SK-N-MC (cell line): Measurements from ENCODE around the gene GGCX.

ENCODE experiments used
- EZH2 ChIP-seq: fragments of 200-600 bp; sonication (generic); IDR thresholded peaks from one replicate; pipeline ENCODE4 v1.6.1; 2017; ENCODE audit warnings: antibody characterized with exemption
- POLR2AphosphoS5 ChIP-seq: IDR thresholded peaks from 2 replicates; pipeline ENCODE4 v1.6.1; 2012; ENCODE audit warnings: mild to moderate bottlenecking, low read depth, low read length, borderline replicate concordance

DNA sequence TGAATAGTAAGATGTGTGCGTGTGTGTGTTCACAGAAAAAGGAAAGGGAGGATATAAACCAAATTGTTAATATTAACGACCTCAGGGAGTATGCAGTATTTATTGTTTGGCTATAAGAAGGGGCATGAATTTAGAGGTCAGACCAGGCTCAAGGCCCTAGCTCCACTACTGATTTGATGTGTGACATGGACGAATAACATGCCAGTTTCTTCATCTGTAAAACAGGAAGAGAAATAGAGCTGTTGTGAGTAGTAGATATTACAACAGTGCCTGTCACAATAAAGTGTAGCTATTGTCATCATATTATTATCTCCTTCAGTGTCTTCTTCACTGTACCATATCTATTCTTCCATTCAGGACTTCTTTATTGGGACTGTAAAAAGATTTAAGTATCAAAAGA lies 26.4 kb downstream of the GGCX start:
- no peak for TF ChIP-seq POLR2AphosphoS5
- TF ChIP-seq EZH2: no peak
